ENCODE results near the gene NLRP4. TPM values are rescaled to one million over a fixed set of nuclear protein-coding genes. Genes with fewer than 3 reads are reported as not detected.

The NLRP4 gene
- total and polyA plus RNA-seq, 2 of the 4 experiments (the other 2 are of a cell fraction): not detected

GRCh38 chr19:55857149-55857548, 20.8 kb downstream of the NLRP4 start:
- Histone ChIP-seq H3K56ac (ENCODE audit: extremely low read depth, insufficient read depth, low read length) (no peak overlapping the region), H3K79me1 (ENCODE audit: low read depth in 1 of 2, low read length in 2 of 2) (no peaks in the 10 kb centered on the region), H3K18ac (ENCODE audit: low read depth, low read length) (no peak overlapping the region), H2AFZ (replicated peaks; ENCODE audit: low read length, poor library complexity) (no peak overlapping the region), H3K36me3 (ENCODE audit: control insufficient read depth, insufficient read depth, low read length) (no peaks in the 10 kb centered on the region), H2AK9ac (replicated peaks; ENCODE audit: low read depth, low read length, poor library complexity) (no peak overlapping the region), H2AK5ac (ENCODE audit: low read depth, low read length) (no peak overlapping the region), H2BK120ac (ENCODE audit: low read depth, low read length) (no peak overlapping the region), H4K8ac (ENCODE audit: low read depth in 2 of 2, low read length in 2 of 2) (no peak overlapping the region), H4K91ac (ENCODE audit: insufficient read depth, low read depth, low read length) (no peak overlapping the region), H3K9me3 (ENCODE audit: control insufficient read depth, insufficient read depth, low read length) (peaks cover 40% of the 10 kb centered on the region), H3K23ac (ENCODE audit: low read depth, low read length) (no peak overlapping the region), H3K4me3 (ENCODE audit: insufficient read depth, low read depth, low read length) (no peak overlapping the region), H3K14ac (replicated peaks; ENCODE audit: low read depth, low read length) (no peak overlapping the region), H4K20me1 (ENCODE audit: insufficient read depth, low read length) (no peaks in the 10 kb centered on the region), H3K4me2 (ENCODE audit: low read depth, low read length) (no peak overlapping the region), H3K9ac (ENCODE audit: low read depth, low read length) (no peak overlapping the region), H3K27me3 (ENCODE audit: control insufficient read depth, insufficient read depth, low read length) (no peaks in the 10 kb centered on the region), H3K27ac (ENCODE audit: insufficient read depth, low read length) (no peak overlapping the region), H3K4ac (ENCODE audit: low read depth, low read length) (no peak overlapping the region), H2BK15ac (ENCODE audit: low read depth, low read length) (no peak overlapping the region), H4K5ac (ENCODE audit: low read depth, low read length) (no peak overlapping the region), H3K9me1 (ENCODE audit: insufficient read depth, low read length) (no peaks in the 10 kb centered on the region), H3K4me1 (ENCODE audit: control insufficient read depth, insufficient read depth, low read length) (no peaks in the 10 kb centered on the region), H2BK20ac (ENCODE audit: low read depth, low read length) (no peak overlapping the region), H2BK5ac (ENCODE audit: low read depth, low read length, poor library complexity, severe bottlenecking) (no peak overlapping the region)
- TF ChIP-seq, protein P1, sequence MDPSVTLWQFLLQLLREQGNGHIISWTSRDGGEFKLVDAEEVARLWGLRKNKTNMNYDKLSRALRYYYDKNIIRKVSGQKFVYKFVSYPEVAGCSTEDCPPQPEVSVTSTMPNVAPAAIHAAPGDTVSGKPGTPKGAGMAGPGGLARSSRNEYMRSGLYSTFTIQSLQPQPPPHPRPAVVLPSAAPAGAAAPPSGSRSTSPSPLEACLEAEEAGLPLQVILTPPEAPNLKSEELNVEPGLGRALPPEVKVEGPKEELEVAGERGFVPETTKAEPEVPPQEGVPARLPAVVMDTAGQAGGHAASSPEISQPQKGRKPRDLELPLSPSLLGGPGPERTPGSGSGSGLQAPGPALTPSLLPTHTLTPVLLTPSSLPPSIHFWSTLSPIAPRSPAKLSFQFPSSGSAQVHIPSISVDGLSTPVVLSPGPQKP (IDR thresholded peaks at IDR 0.05; ENCODE audit: borderline replicate concordance, low read depth, low read length): no peak
- TF ChIP-seq RAD21 (IDR thresholded peaks at IDR 0.05; ENCODE audit: low read length) (no peak), MAFK (IDR thresholded peaks at IDR 0.05; ENCODE audit: low read depth, low read length) (no peak), CEBPB (IDR thresholded peaks at IDR 0.05; ENCODE audit: low read depth, low read length) (no peak), MAZ (IDR thresholded peaks at IDR 0.05; ENCODE audit: borderline replicate concordance, low read depth, low read length) (no peak), CHD1 (IDR thresholded peaks at IDR 0.05; ENCODE audit: low read depth, low read length) (no peak), POLR2A (IDR thresholded peaks at IDR 0.05; ENCODE audit: low read depth, low read length) (no peak), BHLHE40 (IDR thresholded peaks at IDR 0.05; ENCODE audit: low read depth, low read length) (no peak), SMC3 (IDR thresholded peaks at IDR 0.05; ENCODE audit: low read depth, low read length) (no peak), NFE2L2 (IDR thresholded peaks at IDR 0.05; ENCODE audit: low read depth, low read length) (no peak), RFX5 (IDR thresholded peaks at IDR 0.05; ENCODE audit: low read depth, low read length) (no peak), FOS (IDR thresholded peaks at IDR 0.05; ENCODE audit: low read depth, low read length) (no peak), RCOR1 (IDR thresholded peaks at IDR 0.05; ENCODE audit: insufficient replicate concordance, low read length) (no peak), MXI1 (IDR thresholded peaks at IDR 0.05; ENCODE audit: borderline replicate concordance, low read depth, low read length) (no peak)
- TF ChIP-seq, protein P2, sequence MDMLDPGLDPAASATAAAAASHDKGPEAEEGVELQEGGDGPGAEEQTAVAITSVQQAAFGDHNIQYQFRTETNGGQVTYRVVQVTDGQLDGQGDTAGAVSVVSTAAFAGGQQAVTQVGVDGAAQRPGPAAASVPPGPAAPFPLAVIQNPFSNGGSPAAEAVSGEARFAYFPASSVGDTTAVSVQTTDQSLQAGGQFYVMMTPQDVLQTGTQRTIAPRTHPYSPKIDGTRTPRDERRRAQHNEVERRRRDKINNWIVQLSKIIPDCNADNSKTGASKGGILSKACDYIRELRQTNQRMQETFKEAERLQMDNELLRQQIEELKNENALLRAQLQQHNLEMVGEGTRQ (IDR thresholded peaks at IDR 0.05; ENCODE audit: low read depth, low read length): no peak
- TF ChIP-seq, protein P3, sequence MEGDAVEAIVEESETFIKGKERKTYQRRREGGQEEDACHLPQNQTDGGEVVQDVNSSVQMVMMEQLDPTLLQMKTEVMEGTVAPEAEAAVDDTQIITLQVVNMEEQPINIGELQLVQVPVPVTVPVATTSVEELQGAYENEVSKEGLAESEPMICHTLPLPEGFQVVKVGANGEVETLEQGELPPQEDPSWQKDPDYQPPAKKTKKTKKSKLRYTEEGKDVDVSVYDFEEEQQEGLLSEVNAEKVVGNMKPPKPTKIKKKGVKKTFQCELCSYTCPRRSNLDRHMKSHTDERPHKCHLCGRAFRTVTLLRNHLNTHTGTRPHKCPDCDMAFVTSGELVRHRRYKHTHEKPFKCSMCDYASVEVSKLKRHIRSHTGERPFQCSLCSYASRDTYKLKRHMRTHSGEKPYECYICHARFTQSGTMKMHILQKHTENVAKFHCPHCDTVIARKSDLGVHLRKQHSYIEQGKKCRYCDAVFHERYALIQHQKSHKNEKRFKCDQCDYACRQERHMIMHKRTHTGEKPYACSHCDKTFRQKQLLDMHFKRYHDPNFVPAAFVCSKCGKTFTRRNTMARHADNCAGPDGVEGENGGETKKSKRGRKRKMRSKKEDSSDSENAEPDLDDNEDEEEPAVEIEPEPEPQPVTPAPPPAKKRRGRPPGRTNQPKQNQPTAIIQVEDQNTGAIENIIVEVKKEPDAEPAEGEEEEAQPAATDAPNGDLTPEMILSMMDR (conservative IDR thresholded peaks at IDR 0.05; ENCODE audit: low read depth, low read length): no peak
- WGBS, 2 experiments (ENCODE audit: extremely low coverage in 2 of 2, insufficient read length in 1 of 2): 100% methylated on average over 1 of the region's 4 CpGs; no CpG with 5 or more reads in 1 of the 2 experiments
- CTCF ChIA-PET: no interaction called here
- in situ Hi-C loops (cut with MboI; ENCODE audit: low sequenced_read_pairs) (no loop called here), intact Hi-C loops (cut with micrococcal nuclease) (no loop called here), dilution Hi-C loops (cut with HindIII; ENCODE audit: low sequenced_read_pairs, unreplicated experiment) (no loop called here)
- POLR2A ChIA-PET (ENCODE audit: unreplicated experiment): no interaction called here
- DNase-seq: no peak
- BruUV-seq (replicated peaks): no TSS peak
- no peak for ATAC-seq (ENCODE audit: low read depth)
